ENCODE results near the gene KAT7.

DNA sequence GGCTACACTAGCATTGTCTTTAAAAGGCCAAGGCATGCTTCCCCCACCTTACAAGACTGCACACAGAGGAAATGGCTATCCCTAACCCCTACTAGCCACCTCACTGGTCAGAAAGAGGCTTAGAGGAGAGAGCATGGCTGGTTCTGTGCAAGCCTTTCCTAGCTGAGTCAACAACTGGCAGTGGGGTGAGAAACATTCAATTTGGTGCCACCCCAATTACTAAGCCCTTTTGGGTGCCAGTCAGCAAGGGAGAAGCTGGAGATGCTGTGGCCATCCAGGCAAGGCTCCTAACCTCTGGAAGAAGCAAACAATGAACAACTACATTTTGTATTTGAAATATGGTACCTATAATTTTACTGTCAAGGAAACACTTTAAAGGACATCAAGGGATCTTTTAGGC is 4.7 kb upstream of the KAT7 start:
- TF ChIP-seq, protein P1, sequence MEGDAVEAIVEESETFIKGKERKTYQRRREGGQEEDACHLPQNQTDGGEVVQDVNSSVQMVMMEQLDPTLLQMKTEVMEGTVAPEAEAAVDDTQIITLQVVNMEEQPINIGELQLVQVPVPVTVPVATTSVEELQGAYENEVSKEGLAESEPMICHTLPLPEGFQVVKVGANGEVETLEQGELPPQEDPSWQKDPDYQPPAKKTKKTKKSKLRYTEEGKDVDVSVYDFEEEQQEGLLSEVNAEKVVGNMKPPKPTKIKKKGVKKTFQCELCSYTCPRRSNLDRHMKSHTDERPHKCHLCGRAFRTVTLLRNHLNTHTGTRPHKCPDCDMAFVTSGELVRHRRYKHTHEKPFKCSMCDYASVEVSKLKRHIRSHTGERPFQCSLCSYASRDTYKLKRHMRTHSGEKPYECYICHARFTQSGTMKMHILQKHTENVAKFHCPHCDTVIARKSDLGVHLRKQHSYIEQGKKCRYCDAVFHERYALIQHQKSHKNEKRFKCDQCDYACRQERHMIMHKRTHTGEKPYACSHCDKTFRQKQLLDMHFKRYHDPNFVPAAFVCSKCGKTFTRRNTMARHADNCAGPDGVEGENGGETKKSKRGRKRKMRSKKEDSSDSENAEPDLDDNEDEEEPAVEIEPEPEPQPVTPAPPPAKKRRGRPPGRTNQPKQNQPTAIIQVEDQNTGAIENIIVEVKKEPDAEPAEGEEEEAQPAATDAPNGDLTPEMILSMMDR (IDR thresholded peaks at IDR 0.05 in 2 of 3, conservative IDR thresholded peaks at IDR 0.05 in 1 of 3; ENCODE audit: control insufficient read depth in 2 of 3, extremely low read depth in 1 of 3, insufficient read depth in 1 of 3, low read depth in 3 of 3, low read length in 3 of 3): no peak
- TF ChIP-seq, protein P2, sequence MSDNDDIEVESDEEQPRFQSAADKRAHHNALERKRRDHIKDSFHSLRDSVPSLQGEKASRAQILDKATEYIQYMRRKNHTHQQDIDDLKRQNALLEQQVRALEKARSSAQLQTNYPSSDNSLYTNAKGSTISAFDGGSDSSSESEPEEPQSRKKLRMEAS (IDR thresholded peaks at IDR 0.05; ENCODE audit: low read depth, low read length): no peak
- no peak for TF ChIP-seq TAF1 (IDR thresholded peaks at IDR 0.05; ENCODE audit: borderline replicate concordance, low read depth, low read length)
- TF ChIP-seq MYC (IDR thresholded peaks at IDR 0.05; ENCODE audit: insufficient read depth, insufficient read length, insufficient replicate concordance, low read length, severe bottlenecking): no peak
- TF ChIP-seq MEF2A (IDR thresholded peaks at IDR 0.05; ENCODE audit: insufficient read depth, low read depth, low read length): no peak
- TF ChIP-seq, protein P3, sequence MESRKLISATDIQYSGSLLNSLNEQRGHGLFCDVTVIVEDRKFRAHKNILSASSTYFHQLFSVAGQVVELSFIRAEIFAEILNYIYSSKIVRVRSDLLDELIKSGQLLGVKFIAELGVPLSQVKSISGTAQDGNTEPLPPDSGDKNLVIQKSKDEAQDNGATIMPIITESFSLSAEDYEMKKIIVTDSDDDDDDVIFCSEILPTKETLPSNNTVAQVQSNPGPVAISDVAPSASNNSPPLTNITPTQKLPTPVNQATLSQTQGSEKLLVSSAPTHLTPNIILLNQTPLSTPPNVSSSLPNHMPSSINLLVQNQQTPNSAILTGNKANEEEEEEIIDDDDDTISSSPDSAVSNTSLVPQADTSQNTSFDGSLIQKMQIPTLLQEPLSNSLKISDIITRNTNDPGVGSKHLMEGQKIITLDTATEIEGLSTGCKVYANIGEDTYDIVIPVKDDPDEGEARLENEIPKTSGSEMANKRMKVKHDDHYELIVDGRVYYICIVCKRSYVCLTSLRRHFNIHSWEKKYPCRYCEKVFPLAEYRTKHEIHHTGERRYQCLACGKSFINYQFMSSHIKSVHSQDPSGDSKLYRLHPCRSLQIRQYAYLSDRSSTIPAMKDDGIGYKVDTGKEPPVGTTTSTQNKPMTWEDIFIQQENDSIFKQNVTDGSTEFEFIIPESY (IDR thresholded peaks at IDR 0.05): no peak
- no peak for TF ChIP-seq POLR2A (IDR thresholded peaks at IDR 0.05; ENCODE audit: low read depth, low read length)
- no peak for TF ChIP-seq FOS (IDR thresholded peaks at IDR 0.05; ENCODE audit: borderline replicate concordance, extremely low read depth, insufficient read length)
- no peak for TF ChIP-seq USF1 (IDR thresholded peaks at IDR 0.05; ENCODE audit: borderline replicate concordance, extremely low read length, insufficient read depth, low read depth, low read length)
- no peak for TF ChIP-seq PAX8 (IDR thresholded peaks at IDR 0.05)

Measured in GM12878 (cell line).